ENCODE measurements around the gene THSD1. TPM values are rescaled to one million over a fixed set of nuclear protein-coding genes. Genes with fewer than 3 reads are reported as not detected.

The THSD1 gene
- total and polyA plus RNA-seq, 7 experiments from 2014 or later = 0.12 to 0.54 (median 0.29) TPM

- Histone ChIP-seq H3K4me3 (ENCODE audit: low read length) (no peak overlapping the region), H3K27me3 (ENCODE audit: control insufficient read depth in 2 of 2, insufficient read depth in 2 of 2, low read length in 2 of 2) (no peaks in the 10 kb centered on the region), H3K9me3 (ENCODE audit: control insufficient read depth in 2 of 3, low read length in 3 of 3) (no peaks in the 10 kb centered on the region), H3K27ac (ENCODE audit: low read depth, low read length) (no peak overlapping the region), H3K36me3 (ENCODE audit: control insufficient read depth in 2 of 3, insufficient read depth in 3 of 3, low read length in 3 of 3) (no peaks in the 10 kb centered on the region), H3K4me1 (ENCODE audit: control insufficient read depth in 2 of 2, insufficient read depth in 2 of 2, low read length in 2 of 2) (no peaks in the 10 kb centered on the region)
- Mint-ChIP-seq H3K9me3 (peaks cover 0 to 1% (median 0%) of the 10 kb centered on the region in 11 donors), H3K36me3 (peaks cover 0 to 5% (median 0%) of the 10 kb centered on the region in 5 donors), H3K27me3 (no peaks in the 10 kb centered on the region), H3K4me1 (no peaks in the 10 kb centered on the region), H3K27ac (no peak overlapping the region), H3K4me3 (no peak overlapping the region)
- intact Hi-C loops (cut with micrococcal nuclease) = no loop called here
- no peak for ATAC-seq
- ChIA-PET POLR2A (no interaction called here), CTCF (no interaction called here)
- DNase-seq = no peak
Measured at GRCh38 chr13:52387721-52388120, 18.3 kb downstream of the THSD1 start.

DNA sequence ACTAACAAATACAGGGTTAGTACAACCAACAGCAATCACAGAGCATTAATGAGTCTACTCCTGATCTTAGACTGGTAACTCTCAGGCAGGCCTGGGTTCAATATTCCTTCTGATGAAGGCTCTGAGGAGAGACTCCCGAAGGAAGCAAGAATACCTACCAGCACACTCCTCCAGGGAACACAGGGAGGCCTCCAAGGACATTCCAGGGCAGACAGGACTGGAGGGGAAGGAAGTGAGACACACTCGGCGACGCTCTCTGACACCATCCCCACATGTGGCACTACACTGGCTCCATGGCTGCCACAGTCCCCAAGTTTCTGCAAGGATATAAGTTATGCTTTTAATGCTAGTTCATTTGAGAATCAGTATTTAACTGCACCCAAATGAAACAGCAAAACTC is 20.1 kb downstream of the THSD1 start:
- Histone ChIP-seq H3K9me3 (ENCODE audit: control insufficient read depth in 2 of 3, low read length in 3 of 3) (no peaks in the 10 kb centered on the region), H3K27me3 (ENCODE audit: control insufficient read depth in 2 of 2, insufficient read depth in 2 of 2, low read length in 2 of 2) (no peaks in the 10 kb centered on the region), H3K36me3 (ENCODE audit: control insufficient read depth in 2 of 3, insufficient read depth in 3 of 3, low read length in 3 of 3) (no peaks in the 10 kb centered on the region), H3K27ac (ENCODE audit: low read depth, low read length) (no peak overlapping the region), H3K4me1 (ENCODE audit: control insufficient read depth in 2 of 2, insufficient read depth in 2 of 2, low read length in 2 of 2) (no peaks in the 10 kb centered on the region), H3K4me3 (ENCODE audit: low read length) (no peak overlapping the region)
- H3K27ac Mint-ChIP-seq = no peak overlapping the region
- no peaks in the 10 kb centered on the region for H3K4me1 Mint-ChIP-seq
- intact Hi-C loops (cut with micrococcal nuclease) = no loop called here
- H3K27me3 Mint-ChIP-seq = no peaks in the 10 kb centered on the region
- DNase-seq = no peak
- ChIA-PET CTCF (no interaction called here), POLR2A (no interaction called here)
- H3K9me3 Mint-ChIP-seq = peaks cover 0 to under 1% (median 0%) of the 10 kb centered on the region in 11 donors
- peaks cover 0 to 1% (median 0%) of the 10 kb centered on the region in 5 donors for H3K36me3 Mint-ChIP-seq
- no peak overlapping the region for H3K4me3 Mint-ChIP-seq
- no peak for ATAC-seq

GRCh38 chr13:52383366-52383765 is 22.6 kb downstream of the THSD1 start:
- DNase-seq = no peak
- no peak overlapping the region for H3K27ac Mint-ChIP-seq
- Histone ChIP-seq H3K4me3 (ENCODE audit: low read length) (no peak overlapping the region), H3K9me3 (ENCODE audit: control insufficient read depth in 2 of 3, low read length in 3 of 3) (no peaks in the 10 kb centered on the region), H3K27ac (ENCODE audit: low read depth, low read length) (no peak overlapping the region), H3K27me3 (ENCODE audit: control insufficient read depth in 2 of 2, insufficient read depth in 2 of 2, low read length in 2 of 2) (no peaks in the 10 kb centered on the region), H3K36me3 (ENCODE audit: control insufficient read depth in 2 of 3, insufficient read depth in 3 of 3, low read length in 3 of 3) (no peaks in the 10 kb centered on the region), H3K4me1 (ENCODE audit: control insufficient read depth in 2 of 2, insufficient read depth in 2 of 2, low read length in 2 of 2) (no peaks in the 10 kb centered on the region)
- intact Hi-C loops (cut with micrococcal nuclease) = no loop called here
- no peaks in the 10 kb centered on the region for H3K27me3 Mint-ChIP-seq
- H3K4me1 Mint-ChIP-seq = no peaks in the 10 kb centered on the region
- H3K9me3 Mint-ChIP-seq = no peaks in the 10 kb centered on the region
- CTCF ChIA-PET = no interaction called here
- H3K36me3 Mint-ChIP-seq = peaks cover 0 to 3% (median 0%) of the 10 kb centered on the region in 5 donors
- ATAC-seq = no peak
- POLR2A ChIA-PET = no interaction called here
- H3K4me3 Mint-ChIP-seq = no peak overlapping the region

- Histone ChIP-seq H3K4me3 (ENCODE audit: low read length) (no peak overlapping the region), H3K9me3 (ENCODE audit: control insufficient read depth in 2 of 3, low read length in 3 of 3) (no peaks in the 10 kb centered on the region), H3K36me3 (ENCODE audit: control insufficient read depth in 2 of 3, insufficient read depth in 3 of 3, low read length in 3 of 3) (no peaks in the 10 kb centered on the region), H3K27ac (ENCODE audit: low read depth, low read length) (no peak overlapping the region), H3K4me1 (ENCODE audit: control insufficient read depth in 2 of 2, insufficient read depth in 2 of 2, low read length in 2 of 2) (no peaks in the 10 kb centered on the region), H3K27me3 (ENCODE audit: control insufficient read depth in 2 of 2, insufficient read depth in 2 of 2, low read length in 2 of 2) (no peaks in the 10 kb centered on the region)
- H3K36me3 Mint-ChIP-seq = peaks cover 0 to 4% (median 0%) of the 10 kb centered on the region in 5 donors
- DNase-seq (no peak), ATAC-seq (no peak)
- H3K4me1 Mint-ChIP-seq = no peaks in the 10 kb centered on the region
- intact Hi-C loops (cut with micrococcal nuclease) = no loop called here
- H3K27ac Mint-ChIP-seq = no peak overlapping the region
- H3K27me3 Mint-ChIP-seq = no peaks in the 10 kb centered on the region
- H3K4me3 Mint-ChIP-seq = no peak overlapping the region
- ChIA-PET CTCF (no interaction called here), POLR2A (no interaction called here)
- H3K9me3 Mint-ChIP-seq = peaks cover 0 to 2% (median 0%) of the 10 kb centered on the region in 11 donors
Measured at GRCh38 chr13:52378312-52378711, 27.7 kb downstream of the THSD1 start.

DNA sequence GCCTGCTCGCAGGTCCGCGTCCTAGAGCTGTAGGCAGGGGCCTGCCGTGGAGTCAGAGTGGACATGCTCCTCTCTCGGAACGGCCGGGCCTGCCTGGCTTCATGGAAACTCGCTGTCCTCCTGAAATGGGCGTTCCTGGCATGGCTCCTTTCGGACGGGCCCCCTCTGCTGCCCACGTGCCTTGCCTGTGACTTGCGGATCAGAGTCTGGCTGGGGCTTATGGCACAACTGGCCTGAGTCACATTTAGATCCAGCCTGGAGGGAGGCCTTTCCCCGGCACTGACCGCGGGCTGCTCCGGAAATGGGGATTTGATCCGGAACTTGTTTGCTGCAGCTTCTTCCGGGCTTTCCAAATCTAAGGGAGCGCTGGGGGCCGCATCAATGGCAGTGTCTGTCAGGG is 28.1 kb downstream of the THSD1 start:
- Mint-ChIP-seq H3K9me3 (peaks cover 0 to 2% (median 0%) of the 10 kb centered on the region in 11 donors), H3K4me3 (no peak overlapping the region), H3K27ac (no peak overlapping the region), H3K4me1 (no peaks in the 10 kb centered on the region), H3K27me3 (peaks cover 0 to 4% (median 0%) of the 10 kb centered on the region in 5 donors), H3K36me3 (peaks cover 0 to 4% (median 0%) of the 10 kb centered on the region in 5 donors)
- ATAC-seq (no peak), DNase-seq (no peak)
- Histone ChIP-seq H3K4me1 (ENCODE audit: control insufficient read depth in 2 of 2, insufficient read depth in 2 of 2, low read length in 2 of 2) (no peaks in the 10 kb centered on the region), H3K27me3 (ENCODE audit: control insufficient read depth in 2 of 2, insufficient read depth in 2 of 2, low read length in 2 of 2) (no peaks in the 10 kb centered on the region), H3K9me3 (ENCODE audit: control insufficient read depth in 2 of 3, low read length in 3 of 3) (no peaks in the 10 kb centered on the region), H3K27ac (ENCODE audit: low read depth, low read length) (no peak overlapping the region), H3K4me3 (ENCODE audit: low read length) (no peak overlapping the region), H3K36me3 (ENCODE audit: control insufficient read depth in 2 of 3, insufficient read depth in 3 of 3, low read length in 3 of 3) (no peaks in the 10 kb centered on the region)
- POLR2A ChIA-PET = no interaction called here
- intact Hi-C loops (cut with micrococcal nuclease) = no loop called here
- CTCF ChIA-PET = no interaction called here

DNA sequence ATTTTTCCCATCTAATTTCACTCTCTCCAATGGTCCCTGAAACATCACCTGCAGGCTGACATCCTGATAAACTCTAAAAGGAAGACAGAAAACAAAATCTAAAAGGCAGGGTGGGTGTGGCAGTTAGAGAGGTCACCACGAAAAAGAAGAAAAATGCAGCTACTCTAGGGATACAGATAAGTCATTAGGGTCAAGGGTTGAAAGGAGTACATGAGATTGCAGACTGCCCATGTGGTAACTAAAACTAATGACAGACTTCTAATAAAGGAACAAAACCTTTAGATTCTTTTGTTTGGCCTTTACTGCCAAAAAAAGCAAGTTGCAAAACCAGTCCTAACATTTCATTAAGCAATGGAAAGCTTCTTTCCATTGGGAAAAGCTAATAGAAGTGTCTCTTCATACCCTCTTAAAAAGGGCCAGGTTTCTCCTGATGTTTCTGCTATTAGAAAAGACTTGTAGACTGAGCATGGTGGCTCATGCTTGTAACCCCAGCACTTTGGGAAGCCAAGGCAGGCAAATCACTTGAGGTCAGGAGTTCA is 31.0 kb downstream of the THSD1 start:
- peaks cover 0 to 4% (median 0%) of the 10 kb centered on the region in 5 donors for H3K36me3 Mint-ChIP-seq
- no peak overlapping the region for H3K27ac Mint-ChIP-seq
- ChIA-PET POLR2A (no interaction called here), CTCF (no interaction called here)
- Histone ChIP-seq H3K36me3 (ENCODE audit: control insufficient read depth in 2 of 3, insufficient read depth in 3 of 3, low read length in 3 of 3) (no peaks in the 10 kb centered on the region), H3K4me3 (ENCODE audit: low read length) (no peak overlapping the region), H3K4me1 (ENCODE audit: control insufficient read depth in 2 of 2, insufficient read depth in 2 of 2, low read length in 2 of 2) (no peaks in the 10 kb centered on the region), H3K9me3 (ENCODE audit: control insufficient read depth in 2 of 3, low read length in 3 of 3) (no peaks in the 10 kb centered on the region), H3K27me3 (ENCODE audit: control insufficient read depth in 2 of 2, insufficient read depth in 2 of 2, low read length in 2 of 2) (no peaks in the 10 kb centered on the region), H3K27ac (ENCODE audit: low read depth, low read length) (no peak overlapping the region)
- no peak overlapping the region for H3K4me3 Mint-ChIP-seq
- H3K9me3 Mint-ChIP-seq = peaks cover 0 to 2% (median 0%) of the 10 kb centered on the region in 11 donors
- H3K27me3 Mint-ChIP-seq = peaks cover 0 to 5% (median 0%) of the 10 kb centered on the region in 5 donors
- intact Hi-C loops (cut with micrococcal nuclease) = no loop called here
- ATAC-seq = no peak
- DNase-seq = no peak
- H3K4me1 Mint-ChIP-seq = no peaks in the 10 kb centered on the region

GRCh38 chr13:52374389-52374788 is 31.6 kb downstream of the THSD1 start:
- peaks cover 0 to 2% (median 0%) of the 10 kb centered on the region in 11 donors for H3K9me3 Mint-ChIP-seq

More at GRCh38 chr13:52374389-52374788, 31.6 kb downstream of the THSD1 start:
- ChIA-PET POLR2A (no interaction called here), CTCF (no interaction called here)
- Histone ChIP-seq H3K4me1 (ENCODE audit: control insufficient read depth in 2 of 2, insufficient read depth in 2 of 2, low read length in 2 of 2) (no peaks in the 10 kb centered on the region), H3K27me3 (ENCODE audit: control insufficient read depth in 2 of 2, insufficient read depth in 2 of 2, low read length in 2 of 2) (no peaks in the 10 kb centered on the region), H3K9me3 (ENCODE audit: control insufficient read depth in 2 of 3, low read length in 3 of 3) (no peaks in the 10 kb centered on the region), H3K27ac (ENCODE audit: low read depth, low read length) (no peak overlapping the region), H3K36me3 (ENCODE audit: control insufficient read depth in 2 of 3, insufficient read depth in 3 of 3, low read length in 3 of 3) (no peaks in the 10 kb centered on the region), H3K4me3 (ENCODE audit: low read length) (no peak overlapping the region)
- DNase-seq (no peak), ATAC-seq (no peak)
- H3K4me3 Mint-ChIP-seq = no peak overlapping the region
- no peaks in the 10 kb centered on the region for H3K4me1 Mint-ChIP-seq
- peaks cover 0 to 4% (median 0%) of the 10 kb centered on the region in 5 donors for H3K36me3 Mint-ChIP-seq
- intact Hi-C loops (cut with micrococcal nuclease) = no loop called here
- peaks cover 0 to 5% (median 0%) of the 10 kb centered on the region in 5 donors for H3K27me3 Mint-ChIP-seq
- no peak overlapping the region for H3K27ac Mint-ChIP-seq

Data from naive thymus-derived CD4-positive, alpha-beta T cell (primary cell).